CD4-positive, alpha-beta memory T cell (primary cell): Measurements from ENCODE around the gene LARP6. TPM values are rescaled to one million over a fixed set of nuclear protein-coding genes. Genes with fewer than 3 reads are reported as not detected.

Source experiments
- CTCF ChIA-PET: fragments of 350-600 bp; sonication (Branson Sonifier 250); formaldehyde crosslinking; loops from one replicate; lab custom pipeline; 2021; ENCODE audit warnings: inconsistent platforms; ENCODE audit not compliant: partially characterized antibody; lab: Charles Lee
- POLR2A ChIA-PET: fragments of 350-600 bp; sonication (Branson Sonifier 250); formaldehyde crosslinking; loops from one replicate; lab custom pipeline; 2021; ENCODE audit not compliant: partially characterized antibody; lab: Charles Lee
- DNase-seq, 5 donors: peaks; one replicate each; pipeline versions ENCODE4 v3.0.0 to v3.0.0-alpha.2; 2020 to 2022; ENCODE audit warnings: mixed read lengths in 1 of 5
- H3K27ac ChIP-seq: one replicate; pipeline ENCODE4 v1.7.0; 2013; ENCODE audit warnings: low read depth, low read length
- H3K27me3 ChIP-seq: 2 replicates; pipeline ENCODE4 v1.7.0; 2013; ENCODE audit warnings: mild to moderate bottlenecking, low read length, moderate library complexity; ENCODE audit not compliant: insufficient read depth
- H3K36me3 ChIP-seq: 2 replicates; pipeline ENCODE4 v1.7.0; 2013; ENCODE audit warnings: mild to moderate bottlenecking, low read length, moderate library complexity; ENCODE audit not compliant: insufficient read depth
- H3K4me1 ChIP-seq: 2 replicates; pipeline ENCODE4 v1.7.0; 2013; ENCODE audit warnings: mild to moderate bottlenecking, low read length, moderate library complexity; ENCODE audit not compliant: insufficient read depth
- H3K4me3 ChIP-seq, 2 donors: one replicate each; pipeline ENCODE4 v1.7.0; 2013; ENCODE audit warnings: low read length in 2 of 2, mild to moderate bottlenecking in 1 of 2
- H3K9me3 ChIP-seq, 2 donors: one replicate each; pipeline ENCODE4 v1.7.0; 2013; ENCODE audit warnings: low read length in 2 of 2, control low read depth in 1 of 2; ENCODE audit not compliant: control insufficient read depth in 1 of 2
- H3K27ac Mint-ChIP-seq, 7 donors: one replicate each; pipeline ENCODE4 v1.8.0; 2020 to 2021; ENCODE audit warnings: mixed read lengths in 7 of 7, mild to moderate bottlenecking in 6 of 7, inconsistent platforms in 3 of 7, moderate library complexity in 3 of 7
- H3K27me3 Mint-ChIP-seq, 2 donors: one replicate each; pipeline ENCODE4 v1.8.0; 2020 to 2021; ENCODE audit warnings: mixed read lengths in 2 of 2
- H3K36me3 Mint-ChIP-seq, 2 donors: one replicate each; pipeline ENCODE4 v1.8.0; 2020 to 2021; ENCODE audit warnings: mixed read lengths in 2 of 2, inconsistent platforms in 1 of 2, mild to moderate bottlenecking in 1 of 2
- H3K4me1 Mint-ChIP-seq, 4 donors: one replicate each; pipeline ENCODE4 v1.8.0; 2020 to 2021; ENCODE audit warnings: mixed read lengths in 4 of 4, mild to moderate bottlenecking in 1 of 4
- H3K4me3 Mint-ChIP-seq, 8 donors: one replicate each; pipeline ENCODE4 v1.8.0; 2020 to 2021; ENCODE audit warnings: mixed read lengths in 8 of 8, mild to moderate bottlenecking in 7 of 8, moderate library complexity in 6 of 8, inconsistent platforms in 3 of 8
- H3K9me3 Mint-ChIP-seq, 8 donors: one replicate each; pipeline ENCODE4 v1.8.0; 2020 to 2021; ENCODE audit warnings: mixed read lengths in 8 of 8, mild to moderate bottlenecking in 5 of 8, inconsistent platforms in 3 of 8, moderate library complexity in 1 of 8
- intact Hi-C: fragments of 100-400 bp; cut with micrococcal nuclease; formaldehyde crosslinking; loops from one replicate; pipeline ENCODE4 v1.15.1; 2023
- polyA plus RNA-seq, 2 donors: library from polyadenylated mRNA; unstranded; fragments of 300-500 nt; fragmentation: Illumina TruSeq; gene quantifications; one replicate each; pipeline ENCODE4 v1.2.3, GENCODE V29; 2021
- total RNA-seq, 2 experiments: library from RNA; stranded (reverse); gene quantifications; one replicate each; pipeline ENCODE4 v1.2.3, GENCODE V29; 2021

Gene LARP6
- total and polyA plus RNA-seq, 4 experiments from 2014 or later: not detected

DNA sequence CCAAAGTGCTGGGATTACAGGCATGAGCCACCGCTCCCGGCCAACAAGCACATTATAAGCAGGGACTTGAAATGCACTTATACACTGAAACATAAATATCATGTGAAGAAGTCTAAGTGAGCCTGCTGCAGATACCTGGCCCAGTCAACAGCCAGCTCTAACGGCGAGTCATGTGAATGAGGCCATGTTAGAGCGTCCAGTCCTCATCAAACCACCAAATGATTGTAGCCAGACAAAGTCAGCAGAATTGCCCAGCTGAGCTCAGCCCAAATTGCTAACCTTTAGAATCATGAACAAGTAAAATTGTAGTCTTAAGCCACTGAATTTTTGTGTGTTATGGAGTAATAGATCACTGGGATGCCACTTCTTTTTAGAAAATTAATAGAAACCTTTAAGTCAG lies 52.8 kb downstream of the LARP6 start:
- CTCF ChIA-PET: interaction anchor here (0.8 to 2.3 kb wide), 2 partner anchors 11 to 23 kb away, joined by 5 to 6 read pairs; no protein-coding TSS in a partner anchor
- no peak overlapping the region for H3K4me3 Mint-ChIP-seq
- Histone ChIP-seq H3K27me3 (no peaks in the 10 kb centered on the region), H3K9me3 (no peaks in the 10 kb centered on the region), H3K4me1 (no peaks in the 10 kb centered on the region), H3K4me3 (no peak overlapping the region), H3K27ac (no peak overlapping the region), H3K36me3 (no peaks in the 10 kb centered on the region)
- no peak for DNase-seq
- peaks cover 1 to 3% of the 10 kb centered on the region in 2 donors for H3K27me3 Mint-ChIP-seq
- POLR2A ChIA-PET: no interaction called here
- H3K36me3 Mint-ChIP-seq: no peaks in the 10 kb centered on the region
- H3K9me3 Mint-ChIP-seq: no peaks in the 10 kb centered on the region
- H3K4me1 Mint-ChIP-seq: peaks cover 0 to under 1% (median under 1%) of the 10 kb centered on the region in 4 donors
- intact Hi-C loops: no loop called here
- no peak overlapping the region for H3K27ac Mint-ChIP-seq

DNA sequence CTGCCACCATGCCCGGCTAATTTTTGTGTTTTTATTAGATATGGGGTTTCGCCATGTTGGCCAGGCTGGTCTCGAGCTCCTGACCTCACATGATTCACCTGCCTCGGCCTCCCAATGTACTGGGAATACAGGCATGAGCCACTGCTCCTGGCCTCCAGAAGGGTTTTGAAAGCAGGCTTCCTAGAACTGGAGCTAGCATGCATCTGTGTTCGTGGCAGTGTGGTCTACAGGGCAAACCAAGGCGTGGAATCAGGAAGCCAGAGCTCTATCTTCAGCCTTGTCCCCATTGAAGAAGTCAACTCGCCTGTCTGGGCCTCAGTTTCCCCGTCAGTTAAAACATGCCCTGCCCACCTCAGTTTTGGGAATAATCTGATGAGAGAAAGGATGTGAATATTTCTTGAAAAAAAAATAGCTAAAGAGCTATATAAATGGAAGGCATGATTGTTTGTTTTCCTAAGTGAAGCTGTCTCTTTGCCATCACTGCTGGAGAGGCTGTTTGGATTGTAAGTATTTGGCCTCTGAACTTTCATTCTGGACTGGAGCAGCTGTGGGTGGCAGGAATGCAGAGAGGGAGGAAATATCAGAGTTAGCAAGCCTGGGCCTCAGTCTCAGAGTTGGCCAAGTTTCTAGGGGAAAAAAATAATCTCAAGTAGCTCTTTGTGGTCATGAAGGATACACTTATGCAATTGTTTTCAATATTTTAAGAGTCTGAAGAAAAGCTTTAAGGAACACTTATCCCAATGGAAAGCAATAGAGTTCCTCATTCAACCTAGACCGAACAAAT lies 54.1 kb downstream of the LARP6 start:
- CTCF ChIA-PET: interaction anchor here (1.3 to 2.3 kb wide), 3 partner anchors 12 to 25 kb away, joined by 5 to 6 read pairs (median 5); no protein-coding TSS in a partner anchor
- H3K27me3 Mint-ChIP-seq: peaks cover 3% of the 10 kb centered on the region in 2 donors

DNA sequence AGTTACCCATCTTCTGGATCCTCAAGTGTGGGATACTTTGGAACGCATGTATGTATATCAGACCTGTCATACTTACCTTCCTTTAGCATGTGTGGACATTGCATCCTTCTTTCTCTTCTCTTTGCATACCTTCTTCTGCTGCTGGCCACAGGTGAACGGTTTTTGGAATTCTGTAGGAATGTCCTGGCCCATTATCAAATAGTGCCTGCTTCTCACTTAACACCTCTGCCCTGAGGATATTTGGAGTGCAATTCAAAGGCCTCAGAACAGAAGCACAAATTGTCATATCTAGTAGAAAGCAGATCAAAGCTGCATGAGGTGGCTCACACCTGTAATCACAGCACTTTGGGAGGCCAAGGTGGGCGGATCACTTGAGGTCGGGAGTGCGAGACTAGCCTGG lies 56.5 kb downstream of the LARP6 start:
- Histone ChIP-seq H3K27me3 (no peaks in the 10 kb centered on the region), H3K9me3 (no peaks in the 10 kb centered on the region), H3K27ac (no peak overlapping the region), H3K4me1 (no peaks in the 10 kb centered on the region), H3K4me3 (no peak overlapping the region), H3K36me3 (no peaks in the 10 kb centered on the region)
- Mint-ChIP-seq H3K9me3 (no peaks in the 10 kb centered on the region), H3K36me3 (no peaks in the 10 kb centered on the region), H3K27me3 (peaks cover 8% of the 10 kb centered on the region in 2 donors), H3K4me1 (no peaks in the 10 kb centered on the region), H3K27ac (no peak overlapping the region), H3K4me3 (no peak overlapping the region)
- CTCF ChIA-PET: interaction anchor here (1.6 kb wide), 1 partner anchor 8 kb away, joined by 4 read pairs; no protein-coding TSS in a partner anchor
- POLR2A ChIA-PET: no interaction called here
- DNase-seq: no peak
- intact Hi-C loops: no loop called here

More for the DNA sequence above, 54.1 kb downstream of the LARP6 start:
- DNase-seq: no peak
- POLR2A ChIA-PET: no interaction called here
- H3K36me3 ChIP-seq: no peaks in the 10 kb centered on the region
- H3K27ac Mint-ChIP-seq: no peak overlapping the region
- intact Hi-C loops: no loop called here
- no peaks in the 10 kb centered on the region for H3K4me1 ChIP-seq
- no peak overlapping the region for H3K4me3 Mint-ChIP-seq
- H3K27ac ChIP-seq: no peak overlapping the region
- no peaks in the 10 kb centered on the region for H3K9me3 Mint-ChIP-seq
- no peaks in the 10 kb centered on the region for H3K9me3 ChIP-seq
- no peaks in the 10 kb centered on the region for H3K36me3 Mint-ChIP-seq
- no peaks in the 10 kb centered on the region for H3K27me3 ChIP-seq
- H3K4me3 ChIP-seq: no peak overlapping the region
- H3K4me1 Mint-ChIP-seq: no peaks in the 10 kb centered on the region

DNA sequence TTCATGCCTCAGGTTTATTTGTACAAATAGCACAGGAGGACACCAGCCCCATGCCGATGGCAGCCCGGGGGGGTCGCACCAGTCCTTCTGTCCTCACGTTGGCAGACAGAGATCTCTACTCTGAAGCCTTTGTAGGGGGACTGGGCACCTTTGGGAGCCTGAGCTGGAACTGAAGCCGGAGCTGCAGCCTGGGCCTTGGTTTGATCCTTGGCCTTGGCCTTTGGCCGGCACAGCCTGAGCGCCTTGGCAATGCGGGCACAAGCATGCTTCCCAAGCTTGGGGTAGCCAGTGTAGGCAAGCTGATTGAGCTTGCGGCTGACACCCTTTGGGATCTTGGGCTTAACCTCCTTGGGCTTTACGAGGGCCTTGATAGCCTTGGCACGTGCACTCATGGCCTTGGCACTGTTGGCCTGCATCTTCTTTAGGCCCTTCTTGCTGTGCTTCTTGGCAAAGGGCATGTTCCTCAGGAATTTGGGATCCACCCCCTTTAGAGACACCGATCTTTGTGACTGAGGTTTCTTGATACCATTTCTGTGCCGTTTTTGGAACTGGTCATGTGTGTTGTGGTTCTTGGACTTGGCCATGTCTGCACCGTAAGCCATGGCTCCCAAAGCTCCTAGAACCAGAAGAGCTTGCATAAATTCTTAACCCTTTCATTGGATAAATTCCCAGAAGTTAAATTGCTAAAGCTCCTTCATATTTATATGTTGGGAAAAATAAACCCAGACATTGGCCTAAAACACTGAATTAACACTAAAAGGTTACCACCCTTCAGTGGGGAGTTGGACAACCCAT lies 57.2 kb downstream of the LARP6 start:
- Histone ChIP-seq H3K27ac (no peak overlapping the region), H3K36me3 (no peaks in the 10 kb centered on the region), H3K4me3 (no peak overlapping the region), H3K4me1 (no peaks in the 10 kb centered on the region), H3K27me3 (no peaks in the 10 kb centered on the region), H3K9me3 (no peaks in the 10 kb centered on the region)
- Mint-ChIP-seq H3K27ac (no peak overlapping the region), H3K4me1 (no peaks in the 10 kb centered on the region), H3K4me3 (no peak overlapping the region), H3K27me3 (peaks cover 8 to 14% of the 10 kb centered on the region in 2 donors), H3K36me3 (no peaks in the 10 kb centered on the region), H3K9me3 (no peaks in the 10 kb centered on the region)
- intact Hi-C loops: no loop called here
- no peak for DNase-seq
- CTCF ChIA-PET: interaction anchor here (1.6 kb wide), 1 partner anchor 8 kb away, joined by 4 read pairs; no protein-coding TSS in a partner anchor
- POLR2A ChIA-PET: no interaction called here

DNA sequence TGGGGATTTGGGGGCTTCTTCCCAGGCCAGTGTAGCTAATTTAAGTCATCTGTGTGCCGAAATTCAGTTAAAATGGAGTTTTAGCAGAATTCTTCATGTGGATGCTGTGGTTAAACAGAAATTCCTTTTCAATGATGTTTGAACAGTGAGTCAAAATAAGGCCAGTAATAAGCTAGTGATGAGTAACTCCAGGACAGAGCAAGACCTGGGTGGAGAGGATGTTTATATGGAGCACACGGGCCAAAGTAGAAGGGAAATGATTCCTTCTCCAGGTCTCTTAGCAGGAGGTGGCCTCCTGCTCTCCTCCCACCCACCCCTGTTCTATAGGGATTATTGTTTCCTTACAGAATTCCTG lies 58.7 kb downstream of the LARP6 start:
- DNase-seq: no peak
- no peaks in the 10 kb centered on the region for H3K9me3 Mint-ChIP-seq
- Histone ChIP-seq H3K27ac (no peak overlapping the region), H3K27me3 (no peaks in the 10 kb centered on the region), H3K4me3 (no peak overlapping the region), H3K9me3 (no peaks in the 10 kb centered on the region), H3K36me3 (no peaks in the 10 kb centered on the region), H3K4me1 (no peaks in the 10 kb centered on the region)
- H3K4me1 Mint-ChIP-seq: no peaks in the 10 kb centered on the region
- no peaks in the 10 kb centered on the region for H3K36me3 Mint-ChIP-seq
- H3K27ac Mint-ChIP-seq: no peak overlapping the region
- H3K4me3 Mint-ChIP-seq: no peak overlapping the region
- ChIA-PET POLR2A (no interaction called here), CTCF (interaction anchor here (2.0 kb wide), 1 partner anchor 31 kb away, joined by 6 read pairs; no protein-coding TSS in a partner anchor)
- intact Hi-C loops: no loop called here
- H3K27me3 Mint-ChIP-seq: peaks cover 8 to 14% of the 10 kb centered on the region in 2 donors

DNA sequence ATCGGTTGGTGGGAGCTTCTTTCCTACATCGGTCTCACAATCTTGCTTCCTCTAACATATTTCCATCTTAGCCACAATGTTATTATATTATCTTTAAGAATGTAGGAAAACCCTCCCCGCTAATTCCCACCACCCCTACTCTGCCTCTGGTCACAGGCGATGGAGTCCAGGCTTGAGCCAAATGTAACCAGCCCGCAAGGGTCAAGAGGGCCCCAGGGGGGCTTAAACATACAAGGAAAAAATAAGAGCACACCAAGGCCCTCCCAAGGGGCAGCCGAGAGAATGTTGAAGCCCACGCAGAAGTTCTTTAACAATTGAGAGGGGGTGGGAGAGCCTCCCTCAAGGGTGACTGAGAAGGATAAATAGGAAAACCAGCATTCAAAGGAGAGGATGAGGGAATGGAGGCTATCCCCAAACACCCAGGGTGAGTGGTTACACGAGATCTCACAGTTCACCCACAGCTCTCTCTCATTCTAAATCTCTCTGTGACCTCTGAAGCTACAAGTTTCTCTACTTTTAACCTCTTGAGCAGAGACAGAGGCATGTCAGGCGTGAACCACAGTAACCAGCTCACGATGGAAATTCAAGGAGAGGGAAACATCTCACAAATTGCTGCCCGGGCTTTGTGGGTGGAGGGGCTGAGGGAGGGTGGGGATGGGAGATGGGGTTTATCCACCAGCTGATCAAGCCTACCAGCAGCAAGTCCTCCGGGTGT lies 59.2 kb downstream of the LARP6 start:
- peaks cover 8 to 14% of the 10 kb centered on the region in 2 donors for H3K27me3 Mint-ChIP-seq
- no peaks in the 10 kb centered on the region for H3K4me1 Mint-ChIP-seq
- ChIA-PET POLR2A (no interaction called here), CTCF (interaction anchor here (2.0 kb wide), 1 partner anchor 31 kb away, joined by 6 read pairs; no protein-coding TSS in a partner anchor)
- H3K27ac Mint-ChIP-seq: no peak overlapping the region
- no peaks in the 10 kb centered on the region for H3K9me3 ChIP-seq
- H3K27ac ChIP-seq: no peak overlapping the region
- intact Hi-C loops: no loop called here
- H3K9me3 Mint-ChIP-seq: no peaks in the 10 kb centered on the region
- no peak overlapping the region for H3K4me3 ChIP-seq
- no peaks in the 10 kb centered on the region for H3K36me3 ChIP-seq
- no peak for DNase-seq
- no peaks in the 10 kb centered on the region for H3K36me3 Mint-ChIP-seq
- no peaks in the 10 kb centered on the region for H3K4me1 ChIP-seq
- H3K27me3 ChIP-seq: no peaks in the 10 kb centered on the region
- H3K4me3 Mint-ChIP-seq: no peak overlapping the region
